DND-41 (cell line): ENCODE results near the gene KLC1.

ENCODE experiments used
- ATAC-seq: fragments of 200-7000 bp; cut with Tn5 transposase; 3 replicates; pipeline ENCODE4 v1.9.1; 2021; ENCODE audit warnings: low read depth; ENCODE audit not compliant: insufficient read depth
- DNase-seq: peaks from one replicate; pipeline ENCODE4 v3.0.0-alpha.2; 2020
- H2AFZ ChIP-seq: 2 replicates; pipeline ENCODE4 v1.6.0; 2012; ENCODE audit warnings: low read depth, low read length
- H3K27ac ChIP-seq: 2 replicates; pipeline ENCODE4 v1.5.1; 2012; ENCODE audit warnings: low read length, inconsistent platforms
- H3K27me3 ChIP-seq: fragments of 200-600 bp; sonication (generic); 2 replicates; pipeline ENCODE4 v1.6.0; 2012; ENCODE audit warnings: low read length, mild to moderate bottlenecking, inconsistent platforms; ENCODE audit not compliant: insufficient read depth, poor library complexity
- H3K36me3 ChIP-seq: 2 replicates; pipeline ENCODE4 v1.5.1; 2012; ENCODE audit warnings: low read length, inconsistent platforms; ENCODE audit not compliant: insufficient read depth
- H3K4me1 ChIP-seq: 2 replicates; pipeline ENCODE4 v1.5.1; 2012; ENCODE audit warnings: mild to moderate bottlenecking, low read length; ENCODE audit not compliant: insufficient read depth
- H3K4me2 ChIP-seq: 2 replicates; pipeline ENCODE4 v1.6.0; 2012; ENCODE audit warnings: mild to moderate bottlenecking, moderate library complexity, low read length, inconsistent platforms; ENCODE audit not compliant: insufficient read depth
- H3K4me3 ChIP-seq, 2 experiments: fragments of 200-600 bp in 1 of 2; shearing (Covaris generic) in 1 of 2; 2 replicates each; pipeline ENCODE4 v1.5.1; 2012 to 2016; ENCODE audit warnings: inconsistent platforms in 2 of 2, low read length in 2 of 2, mild to moderate bottlenecking in 2 of 2, low read depth in 1 of 2, moderate library complexity in 1 of 2
- H3K79me2 ChIP-seq: 2 replicates; pipeline ENCODE4 v1.6.0; 2012; ENCODE audit warnings: low read length, inconsistent platforms; ENCODE audit not compliant: insufficient read depth
- H3K9ac ChIP-seq: 2 replicates; pipeline ENCODE4 v1.6.0; 2012; ENCODE audit warnings: low read depth, mild to moderate bottlenecking, inconsistent platforms, low read length, moderate library complexity
- H3K9me3 ChIP-seq: 2 replicates; pipeline ENCODE4 v1.5.1; 2012; ENCODE audit warnings: low read length, moderate library complexity, mild to moderate bottlenecking, inconsistent platforms; ENCODE audit not compliant: insufficient read depth, severe bottlenecking
- H4K20me1 ChIP-seq: 2 replicates; pipeline ENCODE4 v1.6.0; 2012; ENCODE audit warnings: low read length; ENCODE audit not compliant: insufficient read depth
- EZH2 ChIP-seq: IDR thresholded peaks from 3 replicates; pipeline ENCODE4 v1.6.1; 2012; ENCODE audit warnings: borderline replicate concordance, low read depth, mild to moderate bottlenecking, moderate library complexity, low read length, inconsistent platforms; ENCODE audit not compliant: severe bottlenecking
- TF ChIP-seq, protein P1 (sequence below): IDR thresholded peaks from 2 replicates; pipeline ENCODE4 v1.5.1; 2012; ENCODE audit warnings: borderline replicate concordance, low read length, moderate library complexity, mild to moderate bottlenecking; ENCODE audit not compliant: poor library complexity, severe bottlenecking; ENCODE audit errors: extremely low read depth

Gene KLC1

DNA sequence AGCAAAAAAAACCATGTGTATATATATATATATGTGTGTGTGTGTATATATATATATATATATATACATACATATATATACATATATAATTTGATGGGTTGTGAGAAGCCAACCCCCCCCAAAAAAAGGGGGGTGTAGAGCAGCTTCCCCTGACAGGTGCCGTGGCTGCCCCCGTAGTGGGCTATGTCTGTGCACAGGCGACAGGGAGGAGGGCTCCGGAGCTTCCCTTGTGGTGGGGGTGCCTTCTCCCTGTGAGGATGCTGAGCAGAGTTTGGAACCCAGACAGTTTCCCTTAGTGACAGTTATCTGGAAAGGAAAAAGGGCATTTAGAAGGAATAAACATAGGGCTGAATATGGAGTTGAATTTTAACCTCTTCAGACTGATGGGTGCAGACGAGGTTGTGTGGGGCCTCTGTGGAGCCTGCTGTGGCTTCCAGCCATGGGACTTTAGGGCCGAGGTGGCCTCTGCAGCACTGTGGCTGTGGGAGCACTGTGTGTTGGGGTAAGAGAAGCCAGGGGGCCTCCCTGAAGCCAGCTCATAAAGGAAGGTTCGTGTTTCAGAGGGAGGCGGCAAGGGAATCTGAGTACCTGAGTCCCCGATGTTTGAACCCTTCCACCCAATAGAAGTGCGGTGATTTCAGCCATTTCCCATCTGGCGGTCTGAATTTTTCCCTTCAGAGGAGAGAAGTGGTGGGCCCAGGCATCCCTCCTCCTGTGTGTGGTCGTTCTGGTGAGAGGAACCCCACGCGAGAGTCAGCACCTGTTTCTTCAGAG, 66.5 kb downstream of the KLC1 start:
- no peak overlapping the region for H3K27ac ChIP-seq
- no peak overlapping the region for H3K4me2 ChIP-seq
- peaks cover 89% of the 10 kb centered on the region for H3K36me3 ChIP-seq

DNA sequence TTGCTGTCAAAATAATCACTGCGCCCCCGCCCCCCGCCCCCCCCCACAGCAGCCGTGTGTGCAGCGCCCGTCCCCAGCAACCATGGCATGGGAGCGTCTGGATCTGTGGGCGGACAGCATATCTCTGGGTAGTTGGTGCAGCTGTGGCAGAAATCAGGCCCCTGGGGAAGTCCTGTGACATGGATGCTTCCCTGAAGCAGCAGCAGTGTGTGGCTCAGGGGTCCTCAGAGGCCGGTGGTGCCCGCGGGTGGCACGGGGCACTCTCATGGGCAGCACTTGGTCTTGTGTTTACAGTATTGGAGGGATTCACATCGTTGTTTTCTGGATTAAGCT, 67.0 kb downstream of the KLC1 start:
- Histone ChIP-seq H3K4me3 (no peak overlapping the region), H3K9ac (no peak overlapping the region), H3K4me2 (no peak overlapping the region), H3K27me3 (no peaks in the 10 kb centered on the region), H4K20me1 (peaks cover 65% of the 10 kb centered on the region), H3K36me3 (peaks cover 91% of the 10 kb centered on the region), H3K4me1 (no peaks in the 10 kb centered on the region), H2AFZ (no peak overlapping the region), H3K9me3 (no peaks in the 10 kb centered on the region), H3K79me2 (peaks cover 20% of the 10 kb centered on the region; the same call in 1 of the 2 replicates), H3K27ac (no peak overlapping the region)
- no peak for TF ChIP-seq EZH2
- TF ChIP-seq, protein P1, sequence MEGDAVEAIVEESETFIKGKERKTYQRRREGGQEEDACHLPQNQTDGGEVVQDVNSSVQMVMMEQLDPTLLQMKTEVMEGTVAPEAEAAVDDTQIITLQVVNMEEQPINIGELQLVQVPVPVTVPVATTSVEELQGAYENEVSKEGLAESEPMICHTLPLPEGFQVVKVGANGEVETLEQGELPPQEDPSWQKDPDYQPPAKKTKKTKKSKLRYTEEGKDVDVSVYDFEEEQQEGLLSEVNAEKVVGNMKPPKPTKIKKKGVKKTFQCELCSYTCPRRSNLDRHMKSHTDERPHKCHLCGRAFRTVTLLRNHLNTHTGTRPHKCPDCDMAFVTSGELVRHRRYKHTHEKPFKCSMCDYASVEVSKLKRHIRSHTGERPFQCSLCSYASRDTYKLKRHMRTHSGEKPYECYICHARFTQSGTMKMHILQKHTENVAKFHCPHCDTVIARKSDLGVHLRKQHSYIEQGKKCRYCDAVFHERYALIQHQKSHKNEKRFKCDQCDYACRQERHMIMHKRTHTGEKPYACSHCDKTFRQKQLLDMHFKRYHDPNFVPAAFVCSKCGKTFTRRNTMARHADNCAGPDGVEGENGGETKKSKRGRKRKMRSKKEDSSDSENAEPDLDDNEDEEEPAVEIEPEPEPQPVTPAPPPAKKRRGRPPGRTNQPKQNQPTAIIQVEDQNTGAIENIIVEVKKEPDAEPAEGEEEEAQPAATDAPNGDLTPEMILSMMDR = no peak
- no peak for DNase-seq
- ATAC-seq = no peak

More for the DNA sequence above, 66.5 kb downstream of the KLC1 start:
- Histone ChIP-seq H3K9ac (no peak overlapping the region), H3K79me2 (peaks cover 20% of the 10 kb centered on the region; the same call in 1 of the 2 replicates), H3K27me3 (no peaks in the 10 kb centered on the region), H3K4me1 (no peaks in the 10 kb centered on the region), H4K20me1 (peaks cover 60% of the 10 kb centered on the region), H3K9me3 (no peaks in the 10 kb centered on the region), H2AFZ (no peak overlapping the region), H3K4me3 (no peak overlapping the region)
- ATAC-seq (no peak), DNase-seq (no peak)
- no peak for TF ChIP-seq EZH2
- TF ChIP-seq, protein P1 = no peak

DNA sequence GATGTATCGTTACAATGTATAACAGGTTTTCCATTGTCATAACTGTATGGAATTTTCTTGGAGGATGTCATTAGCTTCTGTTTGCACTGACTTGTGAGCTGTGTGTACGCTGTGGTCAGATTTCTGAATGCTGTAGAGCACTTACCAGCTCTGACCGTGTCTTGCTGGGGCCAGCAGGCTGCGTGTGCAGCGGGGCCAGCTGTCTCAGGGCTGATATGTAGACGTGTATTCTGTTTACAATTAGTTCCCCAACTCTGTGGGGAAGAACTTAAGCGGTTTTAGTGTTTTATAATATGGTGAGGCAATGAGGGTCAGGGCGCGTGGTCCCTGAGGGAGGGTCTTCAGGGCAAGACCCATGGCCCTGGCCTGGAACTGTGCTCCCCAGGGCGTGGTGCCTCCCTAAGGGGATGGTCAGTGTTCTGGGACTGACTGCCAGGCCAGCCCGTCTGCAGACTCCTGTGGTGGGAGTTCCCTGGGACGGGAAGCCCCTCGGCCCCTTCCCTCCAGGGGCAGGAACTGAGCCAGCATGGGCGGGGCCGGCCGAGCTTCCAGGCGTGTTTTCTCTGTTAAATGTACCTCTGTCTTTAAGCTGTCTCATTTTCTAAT, 67.6 kb downstream of the KLC1 start:
- no peaks in the 10 kb centered on the region for H3K27me3 ChIP-seq
- no peak overlapping the region for H3K4me2 ChIP-seq
- H3K36me3 ChIP-seq = peaks cover 93% of the 10 kb centered on the region
- H3K9me3 ChIP-seq = no peaks in the 10 kb centered on the region
- DNase-seq (no peak), ATAC-seq (no peak)
- peaks cover 20% of the 10 kb centered on the region; the same call in 1 of the 2 replicates for H3K79me2 ChIP-seq
- H3K4me3 ChIP-seq = no peak overlapping the region
- no peak overlapping the region for H3K27ac ChIP-seq
- peaks cover 67% of the 10 kb centered on the region for H4K20me1 ChIP-seq
- no peak overlapping the region for H2AFZ ChIP-seq
- no peaks in the 10 kb centered on the region for H3K4me1 ChIP-seq
- TF ChIP-seq, protein P1 = no peak
- no peak for TF ChIP-seq EZH2
- no peak overlapping the region for H3K9ac ChIP-seq

DNA sequence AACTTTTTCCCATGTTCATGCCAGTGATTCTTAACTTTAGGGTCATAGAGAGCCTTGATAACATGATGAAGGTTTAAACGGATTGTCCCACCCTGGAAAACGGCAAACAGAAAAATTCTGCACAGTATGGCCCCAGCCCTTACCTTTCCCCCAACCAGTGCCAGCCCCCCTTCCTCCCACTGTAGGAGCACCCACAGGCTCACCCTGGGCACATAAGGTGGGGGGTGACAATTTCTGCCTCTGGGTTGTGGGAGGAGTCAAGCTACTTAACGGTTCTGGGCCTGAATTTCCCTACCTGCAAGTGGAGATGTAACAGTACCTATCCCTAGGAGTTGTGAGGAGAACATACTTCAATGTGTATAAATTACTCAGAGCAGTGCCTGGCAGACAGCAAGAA, 68.2 kb downstream of the KLC1 start:
- no peak overlapping the region for H3K27ac ChIP-seq
- H3K36me3 ChIP-seq = peaks cover 92% of the 10 kb centered on the region
- no peak overlapping the region for H3K4me3 ChIP-seq
- no peaks in the 10 kb centered on the region for H3K9me3 ChIP-seq
- H4K20me1 ChIP-seq = peaks cover 71% of the 10 kb centered on the region
- TF ChIP-seq, protein P1 = no peak
- no peak for TF ChIP-seq EZH2
- H3K4me2 ChIP-seq = no peak overlapping the region
- peaks cover 20% of the 10 kb centered on the region; the same call in 1 of the 2 replicates for H3K79me2 ChIP-seq
- H2AFZ ChIP-seq = no peak overlapping the region
- no peak overlapping the region for H3K9ac ChIP-seq
- ATAC-seq = no peak
- H3K4me1 ChIP-seq = no peaks in the 10 kb centered on the region
- no peaks in the 10 kb centered on the region for H3K27me3 ChIP-seq
- DNase-seq = no peak
